IMR-90 (cell line): Measurements from ENCODE around the gene PDCD2L. TPM values are rescaled to one million over a fixed set of nuclear protein-coding genes. Genes with fewer than 3 reads are reported as not detected.

Experiments
- ATAC-seq: fragments of 200-7000 bp; cut with Tn5 transposase; 2 replicates; pipeline ENCODE4 v1.9.1; 2020; ENCODE audit warnings: low read depth, mild to moderate bottlenecking, moderate library complexity
- BruUV-seq: library from RNA; stranded (reverse); fragments of 400-500 nt; replicated peaks from 2 replicates; lab custom pipeline; 2021; lab: Mats Ljungman, UMichigan
- CTCF ChIA-PET: fragments of 300-600 bp; formaldehyde crosslinking; extraction: SDS; loops from one replicate; lab custom pipeline; 2021; ENCODE audit warnings: antibody characterized with exemption; lab: Yijun Ruan, JAX
- POLR2A ChIA-PET: fragments of 300-600 bp; sonication (Branson Sonifier 250); formaldehyde crosslinking; loops from one replicate; lab custom pipeline; 2022; ENCODE audit warnings: antibody characterized with exemption; ENCODE audit not compliant: unreplicated experiment; lab: Charles Lee
- DNase-seq: peaks from one replicate; pipeline ENCODE4 v3.0.0; 2013
- H2AFZ ChIP-seq: replicated peaks from 2 replicates; pipeline ENCODE3; 2013; ENCODE audit warnings: low read length, mild to moderate bottlenecking; ENCODE audit not compliant: poor library complexity
- H2AK5ac ChIP-seq: 2 replicates; pipeline ENCODE4 v1.6.1; 2013; ENCODE audit warnings: low read depth, low read length, inconsistent platforms
- H2AK9ac ChIP-seq: replicated peaks from 2 replicates; pipeline ENCODE3; 2013; ENCODE audit warnings: mild to moderate bottlenecking, low read depth, low read length, moderate library complexity; ENCODE audit not compliant: poor library complexity
- H2BK120ac ChIP-seq: 2 replicates; pipeline ENCODE4 v1.6.1; 2013; ENCODE audit warnings: low read depth, low read length, inconsistent platforms
- H2BK15ac ChIP-seq: 3 replicates; pipeline ENCODE4 v1.6.1; 2013; ENCODE audit warnings: low read depth, low read length, inconsistent platforms
- H2BK20ac ChIP-seq: 2 replicates; pipeline ENCODE4 v1.6.1; 2013; ENCODE audit warnings: low read depth, mild to moderate bottlenecking, inconsistent platforms, low read length, moderate library complexity
- H2BK5ac ChIP-seq: 2 replicates; pipeline ENCODE4 v1.6.1; 2013; ENCODE audit warnings: mild to moderate bottlenecking, low read depth, low read length, inconsistent platforms; ENCODE audit not compliant: poor library complexity, severe bottlenecking
- H3K14ac ChIP-seq: replicated peaks from 2 replicates; pipeline ENCODE4 v1.6.1; 2013; ENCODE audit warnings: low read depth, low read length, inconsistent platforms
- H3K18ac ChIP-seq: 2 replicates; pipeline ENCODE4 v1.6.1; 2013; ENCODE audit warnings: low read depth, low read length, control low read depth
- H3K23ac ChIP-seq: 2 replicates; pipeline ENCODE4 v1.6.1; 2013; ENCODE audit warnings: low read depth, low read length, inconsistent platforms
- H3K27ac ChIP-seq: 2 replicates; pipeline ENCODE4 v1.5.1; 2013; ENCODE audit warnings: mild to moderate bottlenecking, control low read depth, low read length; ENCODE audit not compliant: insufficient read depth
- H3K27me3 ChIP-seq: 2 replicates; pipeline ENCODE4 v1.6.1; 2013; ENCODE audit warnings: low read length; ENCODE audit not compliant: control insufficient read depth, insufficient read depth
- H3K36me3 ChIP-seq: 2 replicates; pipeline ENCODE4 v1.6.1; 2013; ENCODE audit warnings: low read length, mixed read lengths; ENCODE audit not compliant: control insufficient read depth, insufficient read depth
- H3K4ac ChIP-seq: 2 replicates; pipeline ENCODE4 v1.6.1; 2013; ENCODE audit warnings: low read depth, low read length, inconsistent platforms
- H3K4me1 ChIP-seq: 2 replicates; pipeline ENCODE4 v1.6.1; 2013; ENCODE audit warnings: low read length, mixed read lengths; ENCODE audit not compliant: control insufficient read depth, insufficient read depth
- H3K4me2 ChIP-seq: 2 replicates; pipeline ENCODE4 v1.6.1; 2013; ENCODE audit warnings: low read depth, mild to moderate bottlenecking, control low read depth, low read length, moderate library complexity
- H3K4me3 ChIP-seq: 2 replicates; pipeline ENCODE4 v1.5.1; 2013; ENCODE audit warnings: low read depth, mild to moderate bottlenecking, control low read depth, low read length, moderate library complexity; ENCODE audit not compliant: insufficient read depth
- H3K56ac ChIP-seq: 2 replicates; pipeline ENCODE4 v1.6.1; 2013; ENCODE audit warnings: low read length, inconsistent platforms; ENCODE audit not compliant: insufficient read depth; ENCODE audit errors: extremely low read depth
- H3K79me1 ChIP-seq, 2 experiments: 2 replicates each; pipeline ENCODE4 v1.6.1; 2013; ENCODE audit warnings: low read length in 2 of 2, inconsistent platforms in 1 of 2, low read depth in 1 of 2
- H3K9ac ChIP-seq: 2 replicates; pipeline ENCODE4 v1.6.1; 2013; ENCODE audit warnings: low read depth, low read length, control low read depth
- H3K9me1 ChIP-seq: 2 replicates; pipeline ENCODE4 v1.6.1; 2013; ENCODE audit warnings: low read length, inconsistent platforms; ENCODE audit not compliant: insufficient read depth
- H3K9me3 ChIP-seq: 2 replicates; pipeline ENCODE4 v1.6.1; 2013; ENCODE audit warnings: low read length; ENCODE audit not compliant: control insufficient read depth, insufficient read depth
- H4K20me1 ChIP-seq: 2 replicates; pipeline ENCODE4 v1.6.1; 2013; ENCODE audit warnings: low read length, inconsistent platforms; ENCODE audit not compliant: insufficient read depth
- H4K5ac ChIP-seq: 2 replicates; pipeline ENCODE4 v1.6.1; 2013; ENCODE audit warnings: mild to moderate bottlenecking, low read depth, low read length, control low read depth
- H4K8ac ChIP-seq, 2 experiments: 2 replicates each; pipeline ENCODE4 v1.6.1; 2013; ENCODE audit warnings: low read depth in 2 of 2, low read length in 2 of 2, control low read depth in 1 of 2, inconsistent platforms in 1 of 2
- H4K91ac ChIP-seq: 2 replicates; pipeline ENCODE4 v1.6.1; 2013; ENCODE audit warnings: low read depth, low read length, inconsistent platforms; ENCODE audit not compliant: insufficient read depth
- CHD1 ChIP-seq: IDR thresholded peaks from 2 replicates; pipeline ENCODE4 v1.6.1; 2012; ENCODE audit warnings: low read depth, low read length, improper control_type of control experiment
- RAD21 ChIP-seq: IDR thresholded peaks from 2 replicates; pipeline ENCODE4 v1.6.1; 2012; ENCODE audit warnings: low read length, improper control_type of control experiment
- RCOR1 ChIP-seq: IDR thresholded peaks from 2 replicates; pipeline ENCODE4 v1.6.1; 2012; ENCODE audit warnings: mild to moderate bottlenecking, low read length, improper control_type of control experiment; ENCODE audit not compliant: insufficient replicate concordance
- WGBS, 2 experiments: methylation state at CpG; one replicate each; pipeline versions ENCODE4 v1.1.5 to v1.1.7; 2013; ENCODE audit warnings: missing lambda C conversion rate in 2 of 2; ENCODE audit not compliant: insufficient read length in 1 of 2; ENCODE audit errors: extremely low coverage in 2 of 2; 5-methylcytosine and 5-hydroxymethylcytosine counted together
- dilution Hi-C: fragments of 300-500 bp; cut with HindIII; formaldehyde crosslinking; loops from one replicate; pipeline ENCODE4 v1.14.3; 2018; ENCODE audit warnings: low sequenced_read_pairs; ENCODE audit not compliant: unreplicated experiment
- in situ Hi-C: fragments of 300-500 bp; cut with MboI; formaldehyde crosslinking; loops from 3 replicates; pipeline ENCODE4 v1.14.3; 2019; ENCODE audit warnings: low sequenced_read_pairs, inconsistent platforms, mixed read lengths
- intact Hi-C: fragments of 100-400 bp; cut with micrococcal nuclease; formaldehyde crosslinking; loops from 2 replicates; pipeline ENCODE4 v1.10.0; 2022
- polyA plus RNA-seq, 3 experiments: library from polyadenylated mRNA; depleted of rRNA; stranded (reverse); fragments of >200 nt; gene quantifications; 2 replicates each; pipeline ENCODE4 v1.2.3, GENCODE V29; 2012; ENCODE audit warnings: low replicate concordance in 1 of 3
- total RNA-seq: library from RNA; depleted of rRNA; stranded (reverse); fragments of >200 nt; gene quantifications from 2 replicates; pipeline ENCODE4 v1.2.3, GENCODE V29; 2012
- TF ChIP-seq, protein P1 (sequence below): fragments of 150-350 bp; IDR thresholded peaks from 2 replicates; pipeline ENCODE4 v1.6.1; 2016; ENCODE audit warnings: low read depth, mild to moderate bottlenecking, low read length, moderate library complexity, borderline replicate concordance

Gene PDCD2L
- total and polyA plus RNA-seq, 2 of the 4 experiments (the other 2 are of a cell fraction) = 10.6 to 13.0 TPM

DNA sequence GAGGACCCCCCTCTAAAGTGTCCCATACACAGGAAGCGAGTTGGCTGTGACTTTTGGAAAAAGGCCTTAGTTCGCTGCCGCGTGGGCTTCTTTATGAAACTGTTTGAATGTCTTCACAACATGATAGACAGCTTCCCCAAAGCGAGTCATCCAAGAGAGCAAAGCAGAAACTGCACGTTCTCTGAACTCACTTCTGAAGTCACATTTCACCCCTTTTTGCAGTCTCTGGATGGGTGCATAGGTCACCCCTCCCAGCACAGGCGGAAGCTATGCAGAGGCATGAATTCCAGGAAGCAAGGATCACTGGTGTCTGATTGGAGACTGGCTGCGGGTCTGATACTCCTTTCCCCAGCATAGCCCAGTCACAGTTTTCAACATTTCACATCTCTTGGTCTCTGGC lies 28.6 kb upstream of the PDCD2L start:
- H3K9me1 ChIP-seq = peaks cover 14% of the 10 kb centered on the region; the same call in 1 of the 2 replicates
- dilution Hi-C loops (no loop called here), in situ Hi-C loops (no loop called here), intact Hi-C loops (no loop called here)
- POLR2A ChIA-PET = no interaction called here
- H3K4me3 ChIP-seq = no peak overlapping the region
- H3K36me3 ChIP-seq = peaks cover 59% of the 10 kb centered on the region
- CTCF ChIA-PET = no interaction called here
- H4K91ac ChIP-seq = no peak overlapping the region
- no peak overlapping the region for H2AK5ac ChIP-seq
- no peak overlapping the region for H3K4ac ChIP-seq
- H3K79me1 ChIP-seq = peaks cover 29 to 38% of the 10 kb centered on the region in 2 experiments
- H3K4me1 ChIP-seq = no peaks in the 10 kb centered on the region
- peak; percentile 6 for DNase-seq
- no peak overlapping the region for H2BK5ac ChIP-seq
- H3K27me3 ChIP-seq = no peaks in the 10 kb centered on the region
- TF ChIP-seq CHD1 = no peak
- no peak for TF ChIP-seq RCOR1
- TF ChIP-seq RAD21 = no peak
- TF ChIP-seq, protein P1, sequence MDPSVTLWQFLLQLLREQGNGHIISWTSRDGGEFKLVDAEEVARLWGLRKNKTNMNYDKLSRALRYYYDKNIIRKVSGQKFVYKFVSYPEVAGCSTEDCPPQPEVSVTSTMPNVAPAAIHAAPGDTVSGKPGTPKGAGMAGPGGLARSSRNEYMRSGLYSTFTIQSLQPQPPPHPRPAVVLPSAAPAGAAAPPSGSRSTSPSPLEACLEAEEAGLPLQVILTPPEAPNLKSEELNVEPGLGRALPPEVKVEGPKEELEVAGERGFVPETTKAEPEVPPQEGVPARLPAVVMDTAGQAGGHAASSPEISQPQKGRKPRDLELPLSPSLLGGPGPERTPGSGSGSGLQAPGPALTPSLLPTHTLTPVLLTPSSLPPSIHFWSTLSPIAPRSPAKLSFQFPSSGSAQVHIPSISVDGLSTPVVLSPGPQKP = no peak
- no peak overlapping the region for H3K56ac ChIP-seq
- H3K18ac ChIP-seq = no peak overlapping the region
- no peak for ATAC-seq
- no peak overlapping the region for H2BK15ac ChIP-seq
- no peak overlapping the region for H3K27ac ChIP-seq
- no peak overlapping the region for H2BK20ac ChIP-seq
- no peak overlapping the region for H2AK9ac ChIP-seq
- no peak overlapping the region for H3K4me2 ChIP-seq
- H4K8ac ChIP-seq = no peak overlapping the region
- H2AFZ ChIP-seq = no peak overlapping the region
- H4K20me1 ChIP-seq = peaks cover 27% of the 10 kb centered on the region
- no peak overlapping the region for H2BK120ac ChIP-seq
- 90% methylated on average over 5 of the region's 8 CpGs; no CpG with 5 or more reads in 1 of the 2 experiments for WGBS, 2 experiments
- H3K9me3 ChIP-seq = no peaks in the 10 kb centered on the region
- H4K5ac ChIP-seq = no peak overlapping the region
- no TSS peak for BruUV-seq
- no peak overlapping the region for H3K9ac ChIP-seq
- no peak overlapping the region for H3K23ac ChIP-seq
- no peak overlapping the region for H3K14ac ChIP-seq
